NCI-H146 treated with DMSO at 0.1 percent for 48 hours (cell line): ENCODE measurements around the gene FNDC3B.
"Not testable (repeated sequence)": the region's sequence is repeated elsewhere in the genome, so short reads cannot be mapped to it uniquely, and the experiment has no call there.

ENCODE experiments used
- DNase-seq: peaks from one replicate; lab custom pipeline; 2025; ENCODE audit not compliant: unreplicated experiment; lab: John Stamatoyannopoulos, UW

FNDC3B gene

GRCh38 chr3:172090035-172090434 lies 50.7 kb downstream of the FNDC3B start:
- DNase-seq = no peak

DNA sequence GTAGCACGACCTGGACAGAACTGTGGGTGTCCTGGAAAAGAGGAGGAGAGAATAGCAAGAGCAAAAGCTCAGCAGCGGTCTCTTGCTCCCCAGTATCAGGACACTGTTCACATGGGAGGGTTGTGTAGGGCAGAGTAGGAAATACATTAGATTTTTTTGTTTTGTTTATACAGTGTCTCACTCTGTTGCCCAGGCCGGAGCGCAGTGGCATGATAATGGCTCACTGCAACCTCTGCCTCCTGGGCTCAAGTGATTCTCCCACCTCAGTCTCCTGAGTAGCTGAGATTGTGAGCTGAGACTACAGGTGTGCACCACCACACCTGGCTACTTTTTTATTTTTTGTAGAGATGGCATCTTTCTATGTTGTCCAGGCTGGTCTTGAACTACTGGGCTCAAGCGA lies 53.3 kb downstream of the FNDC3B start:
- no peak for DNase-seq

GRCh38 chr3:172093581-172094443 lies 54.4 kb downstream of the FNDC3B start:
- DNase-seq = not testable (repeated sequence)

DNA sequence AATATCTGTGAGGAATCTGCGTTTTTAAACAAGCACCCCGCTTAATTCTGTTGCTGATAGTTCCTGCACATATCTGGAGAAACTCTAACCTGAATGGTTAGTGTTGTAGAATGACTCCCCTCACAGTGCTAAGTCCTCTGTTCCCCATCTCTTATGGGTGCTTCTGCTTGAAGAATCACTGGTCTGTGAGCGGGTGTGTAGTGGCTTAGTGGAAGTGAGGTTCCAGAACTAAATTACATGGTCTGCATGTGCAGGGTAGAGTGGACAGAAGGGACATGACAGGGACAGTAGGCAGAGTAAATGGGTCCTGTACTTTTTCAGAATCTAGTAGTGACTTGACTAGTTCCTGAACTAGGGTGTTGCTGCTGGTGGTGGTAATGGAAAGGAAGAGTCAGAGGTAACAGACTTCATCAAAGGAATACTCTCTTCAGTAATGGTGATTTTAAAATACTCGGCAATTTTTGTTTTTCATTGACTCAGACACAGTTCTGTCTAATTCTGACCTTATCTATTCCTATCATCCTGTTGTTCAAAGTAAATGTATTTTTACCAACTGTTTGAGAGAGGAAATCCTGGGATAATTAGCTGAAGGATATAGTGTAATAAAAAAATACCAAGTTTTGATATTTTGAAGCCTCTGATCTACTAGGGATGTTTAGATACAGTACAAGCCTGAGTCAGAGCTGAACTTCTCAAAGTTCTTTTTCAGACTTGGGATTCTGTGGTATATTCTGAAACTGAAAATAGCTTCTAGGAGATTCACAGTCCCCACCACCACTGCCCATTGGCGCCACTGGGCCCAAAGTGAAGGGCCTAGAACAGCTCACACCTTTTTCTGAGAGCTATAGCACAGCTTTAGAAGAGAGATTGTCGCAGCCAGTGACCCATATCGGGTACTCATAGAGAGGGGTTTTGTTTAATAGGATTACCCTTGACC lies 55.5 kb downstream of the FNDC3B start:
- DNase-seq = no peak

DNA sequence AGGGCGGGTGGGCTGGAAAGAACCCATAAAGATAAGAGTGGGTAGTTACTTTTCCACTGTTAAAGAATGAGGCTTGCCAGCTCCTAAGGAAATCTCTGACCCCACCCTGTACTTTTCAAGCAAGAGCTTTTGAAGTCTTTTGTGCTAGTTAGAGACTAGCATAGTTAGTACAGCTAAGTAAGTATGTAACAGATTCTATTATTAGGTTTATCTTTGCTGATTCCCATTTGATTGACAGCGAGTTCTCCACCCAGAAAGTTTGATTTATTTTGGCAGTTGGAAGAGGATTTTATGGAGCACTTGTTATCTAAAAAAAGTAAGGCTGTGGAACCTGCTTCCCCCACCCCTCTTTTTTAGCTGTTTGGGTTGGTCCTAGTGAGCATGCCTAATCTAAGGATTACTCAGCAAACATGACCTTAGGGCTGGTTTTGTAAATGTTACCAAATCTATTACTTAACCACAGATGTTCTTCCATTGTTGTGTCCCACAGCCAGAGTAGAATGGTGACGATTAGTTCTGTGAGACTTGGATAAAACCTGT lies 57.6 kb downstream of the FNDC3B start:
- no peak for DNase-seq

DNA sequence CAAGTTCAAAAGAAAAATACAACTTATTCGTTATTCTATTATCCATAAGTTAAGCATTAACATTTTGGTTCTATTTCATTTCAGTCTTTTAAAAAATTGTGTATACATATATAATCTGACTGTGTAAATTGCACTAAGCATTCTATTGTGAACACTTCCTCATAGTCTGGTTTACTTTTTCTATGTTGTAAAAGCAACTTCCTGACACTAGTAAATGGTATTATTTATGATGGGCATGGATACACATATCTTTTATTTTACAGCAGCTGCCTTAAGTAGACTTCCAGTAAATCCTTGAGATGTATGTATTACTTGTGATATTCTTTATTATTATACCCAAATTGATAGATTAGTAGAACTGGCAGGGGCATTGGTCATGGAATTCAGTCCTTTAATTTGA lies 58.2 kb downstream of the FNDC3B start:
- no peak for DNase-seq

DNA sequence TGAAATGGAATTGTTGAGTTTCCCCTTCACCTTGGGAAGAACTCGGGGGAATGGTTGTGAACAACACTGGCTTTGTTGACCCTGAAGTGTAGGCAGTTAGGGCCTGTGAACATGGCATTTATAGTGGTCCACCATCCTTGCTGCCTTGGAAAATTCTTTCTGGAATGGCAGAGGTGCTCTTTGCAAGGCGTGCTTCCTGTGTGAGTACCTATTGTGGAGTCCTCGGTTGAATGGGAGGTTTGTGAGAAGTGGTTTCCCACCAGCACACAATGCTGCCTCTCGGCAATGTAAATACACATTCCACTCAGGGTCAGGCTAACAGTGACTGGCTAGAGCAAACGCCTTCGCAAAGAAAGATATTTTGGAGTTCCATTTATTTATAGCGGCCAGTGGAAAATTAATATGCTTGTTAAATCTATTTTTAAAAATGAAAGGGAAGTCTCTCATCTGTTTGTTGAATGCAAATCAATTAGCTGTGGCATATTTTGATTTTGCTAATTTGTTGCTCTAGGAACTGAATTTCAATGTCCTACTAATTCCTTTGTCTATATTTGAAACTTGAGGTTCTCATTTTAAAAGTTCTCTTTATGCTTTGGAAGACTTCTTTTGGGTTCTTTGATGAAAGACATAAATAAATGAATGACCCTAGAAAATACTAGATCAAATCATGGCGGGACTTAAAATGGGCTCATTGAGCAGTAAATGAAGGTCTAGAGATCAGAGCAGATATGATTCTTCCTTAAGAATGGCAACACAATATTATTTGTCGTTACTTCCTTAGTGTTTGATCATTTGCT lies 59.5 kb downstream of the FNDC3B start:
- DNase-seq = no peak

- DNase-seq = no peak
Observed at GRCh38 chr3:172099495-172099808, 60.1 kb downstream of the FNDC3B start.

GRCh38 chr3:172100482-172100881 lies 61.1 kb downstream of the FNDC3B start:
- DNase-seq = no peak

GRCh38 chr3:172101107-172101506 lies 61.7 kb downstream of the FNDC3B start:
- DNase-seq = no peak

GRCh38 chr3:172102123-172102882 lies 62.9 kb downstream of the FNDC3B start:
- DNase-seq = no peak

DNA sequence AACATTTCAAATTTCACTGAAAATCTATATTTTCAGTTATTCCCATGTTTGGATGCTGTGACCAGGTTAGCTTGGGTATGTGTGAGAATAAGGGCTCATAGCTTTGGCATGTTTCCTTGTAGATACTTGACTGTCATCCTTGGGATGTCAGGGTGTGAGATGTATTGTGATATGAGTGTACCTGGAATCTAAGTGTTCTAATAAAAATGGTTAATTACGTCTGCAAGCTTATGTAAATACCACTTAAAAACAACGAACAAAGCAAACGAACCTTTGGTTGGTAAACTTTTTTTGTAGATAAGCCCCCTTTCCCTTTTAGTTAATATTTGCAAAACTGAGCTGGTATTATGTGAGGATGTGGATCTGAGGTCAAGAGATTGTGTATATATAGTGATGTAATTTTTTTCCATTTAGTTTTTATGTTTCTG lies 63.5 kb downstream of the FNDC3B start:
- DNase-seq = no peak

GRCh38 chr3:172103724-172104123 lies 64.3 kb downstream of the FNDC3B start:
- DNase-seq = no peak

- peak; percentile 45 for DNase-seq
Observed at GRCh38 chr3:172104471-172105072, 65.2 kb downstream of the FNDC3B start.

- no peak for DNase-seq
Observed at GRCh38 chr3:172106037-172106954, 66.9 kb downstream of the FNDC3B start.

DNA sequence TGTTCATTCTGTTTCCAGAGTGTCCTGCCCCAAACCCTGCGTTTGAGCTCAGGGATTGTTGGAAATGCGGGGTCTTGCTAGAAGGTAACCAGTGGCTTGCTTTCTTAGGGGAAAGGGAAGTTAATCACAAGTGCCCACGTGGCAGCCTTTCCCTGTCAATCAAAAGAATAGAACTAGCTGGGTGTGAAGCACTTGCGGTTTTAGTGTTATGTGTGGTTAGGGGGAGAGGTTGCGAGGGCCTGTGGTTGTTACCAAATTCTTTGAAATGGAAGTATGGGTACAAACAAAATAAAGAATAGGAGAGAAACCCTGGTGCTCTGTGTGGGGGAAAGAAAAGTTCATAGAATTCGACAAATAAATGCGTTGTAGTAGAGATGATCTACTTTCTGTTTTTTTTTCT lies 67.6 kb downstream of the FNDC3B start:
- DNase-seq = no peak

- DNase-seq = no peak
Observed at GRCh38 chr3:172107403-172107802, 68.0 kb downstream of the FNDC3B start.

GRCh38 chr3:172110127-172110779 lies 70.9 kb downstream of the FNDC3B start:
- DNase-seq = no peak
